Hepatocyte (in vitro differentiated cells): ENCODE data around the gene TTC8.

Source experiments
- CTCF ChIP-seq: fragments of 200-600 bp; sonication (generic); IDR thresholded peaks from 2 replicates; pipeline ENCODE4 v1.5.1; 2016; ENCODE audit warnings: antibody characterized with exemption, mild to moderate bottlenecking; ENCODE audit not compliant: poor library complexity
- EZH2 ChIP-seq: fragments of 200-600 bp; sonication (generic); IDR thresholded peaks from 2 replicates; pipeline ENCODE4 v1.6.1; 2016; ENCODE audit warnings: antibody characterized with exemption, mild to moderate bottlenecking, borderline replicate concordance
- EZH2phosphoT487 ChIP-seq: fragments of 200-600 bp; sonication (generic); IDR thresholded peaks from one replicate; pipeline ENCODE4 v1.6.1; 2018; ENCODE audit warnings: antibody characterized with exemption, mild to moderate bottlenecking, low read depth, moderate library complexity; ENCODE audit not compliant: unreplicated experiment, severe bottlenecking

DNA sequence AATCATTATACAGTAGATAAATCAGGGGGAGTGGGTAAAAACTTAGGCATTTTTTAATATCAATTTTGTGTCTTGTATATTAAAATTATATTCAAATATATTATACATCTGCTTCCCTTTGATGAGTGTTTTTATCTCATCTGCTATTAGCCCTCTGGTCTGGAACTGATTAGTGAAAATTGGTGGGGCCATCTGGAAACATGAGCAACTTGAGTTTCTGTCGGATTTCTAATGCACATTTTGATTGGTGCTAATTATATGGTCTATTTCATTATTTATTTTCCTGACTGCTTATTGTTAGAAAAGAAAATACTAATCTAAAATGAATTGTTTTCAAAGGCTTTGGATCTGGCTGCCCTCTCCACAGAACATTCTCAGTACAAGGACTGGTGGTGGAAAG, 28.2 kb downstream of the TTC8 start:
- TF ChIP-seq CTCF, result no peak
- no peak for TF ChIP-seq EZH2
- no peak for TF ChIP-seq EZH2phosphoT487
